GM21367 (cell line): ENCODE data around the gene ATP4B.
"Not testable (repeated sequence)": the region's sequence is repeated elsewhere in the genome, so short reads cannot be mapped to it uniquely, and the experiment has no call there.

Experiments
- ATAC-seq: cut with Tn5 transposase; IDR thresholded peaks from one replicate; pipeline ENCODE4 v1.9.1; 2021; ENCODE audit not compliant: unreplicated experiment

The ATP4B gene

GRCh38 chr13:113625965-113626721 is 31.9 kb downstream of the ATP4B start:
- no peak for ATAC-seq

DNA sequence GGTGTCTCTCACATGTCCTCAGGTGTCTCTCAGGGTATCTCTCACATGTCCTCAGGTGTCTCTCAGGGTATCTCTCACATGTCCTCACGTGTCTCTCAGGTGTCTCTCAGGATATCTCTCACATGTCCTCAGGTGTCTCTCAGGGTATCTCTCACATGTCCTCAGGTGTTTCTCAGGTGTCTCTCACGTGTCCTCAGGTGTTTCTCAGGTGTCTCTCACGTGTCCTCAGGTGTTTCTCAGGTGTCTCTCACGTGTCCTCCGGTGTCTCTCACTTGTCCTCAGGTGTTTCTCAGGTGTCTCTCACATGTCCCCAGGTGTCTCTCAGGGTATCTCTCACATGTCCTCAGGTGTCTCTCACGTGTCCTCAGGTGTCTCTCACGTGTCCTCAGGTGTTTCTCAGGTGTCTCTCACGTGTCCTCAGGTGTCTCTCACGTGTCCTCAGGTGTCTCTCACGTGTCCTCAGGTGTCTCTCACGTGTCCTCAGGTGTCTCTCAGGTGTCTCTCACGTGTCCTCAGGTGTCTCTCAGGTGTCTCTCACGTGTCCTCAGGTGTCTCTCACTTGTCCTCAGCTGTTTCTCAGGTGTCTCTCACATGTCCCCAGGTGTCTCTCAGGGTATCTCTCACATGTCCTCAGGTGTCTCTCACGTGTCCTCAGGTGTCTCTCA is 33.2 kb downstream of the ATP4B start:
- ATAC-seq = not testable (repeated sequence)

- ATAC-seq = no peak
These were observed 33.8 kb downstream of the ATP4B start for GRCh38 chr13:113624235-113624587.

DNA sequence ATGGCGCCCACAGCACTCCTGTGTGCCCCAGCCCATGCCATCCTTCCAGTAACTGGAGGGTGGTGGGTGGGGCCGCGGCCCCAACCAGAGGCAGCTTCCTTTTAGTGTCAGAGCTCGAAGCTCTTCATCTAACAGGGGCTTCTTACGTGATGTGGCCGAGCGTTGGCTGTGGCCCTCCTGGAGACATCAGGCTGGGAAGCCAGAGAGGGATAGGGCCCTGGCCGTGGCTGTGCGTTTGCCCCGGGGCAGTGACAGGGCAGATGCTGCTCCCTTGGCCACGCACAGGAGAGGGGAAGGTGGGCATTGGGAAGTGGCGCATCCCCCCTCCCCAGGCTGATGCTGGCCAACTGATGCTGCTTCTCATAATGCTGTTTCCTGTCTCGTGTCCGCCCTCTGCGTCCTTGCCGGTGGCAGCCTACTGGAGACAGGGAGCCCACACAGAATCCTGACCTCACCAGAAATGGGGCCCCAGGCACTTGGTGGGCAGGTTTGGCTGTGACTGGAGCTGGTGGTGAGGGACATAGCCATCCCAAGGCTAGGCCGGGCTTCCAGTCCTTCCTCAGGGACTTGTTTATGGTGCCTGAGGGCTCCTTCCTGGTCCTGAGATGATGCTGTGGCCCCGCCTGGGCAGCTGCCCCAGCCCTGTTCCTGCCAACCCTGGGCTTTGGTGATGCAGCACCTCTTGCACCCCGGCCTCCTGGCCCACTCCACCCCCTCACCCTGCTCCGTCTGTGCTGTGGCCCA is 34.3 kb downstream of the ATP4B start:
- ATAC-seq = no peak

DNA sequence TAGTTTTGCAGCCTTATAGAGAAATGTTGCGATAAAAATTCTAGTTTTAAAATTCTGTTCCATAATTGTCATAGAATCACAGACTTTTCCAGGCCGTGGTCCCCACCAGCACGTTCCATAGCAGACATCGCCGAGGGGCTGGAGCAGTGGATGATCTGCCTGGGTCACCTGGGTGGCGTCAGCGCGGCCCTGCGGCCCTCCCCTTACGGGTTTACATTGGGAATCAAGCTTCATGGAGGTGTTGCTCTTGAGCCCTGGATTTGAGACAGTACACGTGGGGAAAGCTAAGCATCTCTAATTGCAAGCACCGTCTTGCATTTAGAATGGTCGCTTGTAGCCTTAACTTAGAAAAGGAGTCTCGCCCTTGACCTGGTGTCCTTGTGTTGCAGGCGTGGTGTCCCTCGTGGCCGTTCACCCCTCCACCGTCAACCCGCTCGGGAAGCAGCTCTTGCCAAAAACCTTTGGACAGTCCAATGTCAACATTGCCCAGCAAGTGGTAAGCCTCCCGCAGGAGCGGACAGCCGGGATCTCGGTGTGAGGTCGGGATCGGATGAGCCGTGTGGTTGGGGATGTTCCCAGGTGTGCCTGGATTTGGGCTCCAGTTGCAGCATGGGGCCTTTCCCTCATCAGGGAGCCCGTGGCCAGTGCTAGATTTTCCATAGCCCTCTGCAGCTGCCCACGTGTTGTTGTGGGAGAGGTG is 35.1 kb downstream of the ATP4B start:
- ATAC-seq = no peak

DNA sequence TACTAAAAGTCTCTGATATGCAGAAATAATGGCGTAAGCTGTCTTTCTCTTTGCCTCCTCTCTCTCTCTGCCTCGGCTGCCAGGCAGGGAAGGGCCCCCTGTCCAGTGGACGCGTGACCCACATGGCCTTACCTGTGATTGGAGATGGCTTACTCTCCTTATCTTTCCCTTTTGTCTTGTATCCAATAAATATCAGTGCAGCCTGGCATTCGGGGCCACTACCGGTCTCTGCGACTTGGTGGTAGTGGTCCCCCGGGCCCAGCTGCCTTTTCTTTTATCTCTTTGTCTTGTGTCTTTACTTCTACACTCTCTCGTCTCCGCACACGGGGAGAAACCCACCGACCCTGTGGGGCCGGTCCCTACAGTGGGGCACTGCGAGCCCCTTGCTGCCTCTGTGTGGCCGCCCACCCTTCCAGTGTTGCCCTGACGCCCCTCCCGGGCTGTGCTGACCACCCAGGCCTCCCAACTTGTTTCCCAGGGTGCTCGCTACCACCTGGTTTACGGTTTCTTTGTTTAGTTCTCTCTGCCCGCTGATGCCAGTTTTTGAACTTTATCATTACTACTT is 35.9 kb downstream of the ATP4B start:
- not testable (repeated sequence) for ATAC-seq

DNA sequence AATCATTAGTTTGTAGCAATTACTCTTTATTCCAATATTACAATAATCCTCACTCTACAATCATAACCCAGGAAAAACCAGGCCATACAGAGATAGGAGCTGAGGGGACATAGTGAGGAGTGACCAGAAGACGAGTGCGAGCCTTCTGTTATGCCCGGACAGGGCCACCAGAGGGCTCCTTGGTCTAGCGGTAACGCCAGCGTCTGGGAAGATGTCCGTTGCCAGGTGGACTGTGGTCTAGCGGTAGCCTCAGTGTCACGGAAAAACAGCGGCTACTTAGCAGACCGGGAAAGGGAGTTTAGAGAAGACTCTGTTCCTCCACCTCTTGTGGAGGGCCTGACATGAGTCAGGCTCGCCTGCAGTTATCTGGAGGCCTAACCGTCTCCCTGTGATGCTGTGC is 36.5 kb downstream of the ATP4B start:
- ATAC-seq = not testable (repeated sequence)

DNA sequence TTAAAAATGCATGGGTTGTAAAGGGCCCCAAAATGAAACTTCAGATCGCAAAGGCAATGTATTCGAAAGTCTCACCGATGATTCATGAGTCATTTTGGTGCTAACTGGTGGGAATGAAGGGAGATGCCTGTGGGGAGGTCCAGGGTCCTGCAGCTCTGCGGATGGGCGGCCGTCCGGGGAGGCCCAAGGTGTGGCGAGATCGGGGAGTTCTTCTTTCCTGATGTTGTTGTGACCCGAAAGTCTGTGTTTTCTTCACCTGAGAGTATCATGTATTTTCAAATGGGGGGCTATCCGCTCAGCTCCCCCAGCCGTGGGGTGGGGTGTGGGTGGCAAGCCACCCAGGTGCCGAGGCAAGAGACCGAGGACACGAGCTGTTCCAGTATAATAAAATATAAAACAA is 37.0 kb downstream of the ATP4B start:
- ATAC-seq = no peak

DNA sequence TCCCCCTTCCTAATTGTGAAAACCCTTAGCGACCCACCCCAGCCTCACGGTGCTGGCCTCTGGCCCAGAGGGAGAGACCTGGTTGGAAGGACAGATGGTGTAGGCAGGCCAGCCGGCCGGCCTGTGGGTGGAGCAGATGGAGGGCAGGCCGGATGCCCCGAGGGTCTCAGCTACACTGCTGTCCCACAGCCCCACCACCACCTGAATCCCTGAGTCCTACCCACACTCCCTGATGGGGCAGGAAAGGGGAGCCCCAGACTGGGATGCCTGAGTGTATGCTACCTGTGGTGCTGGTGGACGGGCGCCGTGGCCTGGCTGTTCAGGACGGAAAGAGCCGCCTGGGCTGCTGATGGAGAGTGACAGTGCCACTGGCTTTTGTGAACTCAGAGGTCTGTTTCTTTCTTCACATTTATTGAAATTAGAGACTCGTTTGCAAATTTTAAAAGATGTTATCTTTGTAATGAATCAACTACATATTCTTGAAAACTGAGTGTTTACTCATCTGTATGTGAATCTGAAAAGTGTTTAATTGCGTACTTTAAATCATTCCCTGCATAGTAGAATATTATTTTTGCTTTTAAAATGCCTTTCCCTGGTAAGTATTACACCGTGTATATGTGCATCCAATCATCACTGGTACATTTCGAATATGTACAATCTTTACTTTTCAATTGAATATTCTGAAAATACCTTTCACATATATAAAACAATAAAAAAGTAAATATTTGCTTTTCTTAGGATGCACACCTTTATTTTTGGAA is 37.8 kb downstream of the ATP4B start:
- ATAC-seq = no peak

- no peak for ATAC-seq
These were observed 39.5 kb downstream of the ATP4B start for GRCh38 chr13:113618455-113618854.

GRCh38 chr13:113617961-113618360 is 40.0 kb downstream of the ATP4B start:
- ATAC-seq = no peak

GRCh38 chr13:113616991-113617749 is 40.8 kb downstream of the ATP4B start:
- no peak for ATAC-seq

DNA sequence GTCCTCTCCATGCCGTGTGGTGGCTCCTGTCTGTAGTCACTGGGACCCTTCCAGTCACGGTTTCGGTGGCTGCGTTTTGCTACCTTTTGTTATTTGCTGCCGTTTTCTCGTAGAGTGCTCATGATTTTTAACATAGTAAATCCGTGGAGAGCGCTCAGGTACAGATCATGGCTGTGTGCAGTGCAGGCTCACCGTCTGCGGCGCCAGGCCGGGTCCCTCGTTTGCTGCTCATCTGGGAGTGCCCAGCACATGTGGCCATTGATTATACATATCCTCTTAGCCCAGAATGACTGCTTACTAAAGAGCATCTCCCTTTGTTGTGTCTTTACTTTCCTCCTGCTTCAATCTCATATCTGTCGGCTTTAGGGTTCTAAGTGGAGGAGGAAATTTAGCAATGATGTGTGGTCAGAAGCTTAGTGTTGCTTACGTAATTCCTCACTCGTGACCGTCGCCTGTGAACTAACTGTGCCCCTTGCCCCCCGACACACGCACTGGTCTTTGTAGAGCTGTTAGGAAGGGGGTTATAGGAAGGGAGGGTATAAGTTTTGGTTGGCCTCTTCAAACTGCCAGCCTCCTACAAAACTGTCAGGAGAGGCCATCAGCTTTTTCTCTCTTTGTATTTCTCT is 41.6 kb downstream of the ATP4B start:
- no peak for ATAC-seq

DNA sequence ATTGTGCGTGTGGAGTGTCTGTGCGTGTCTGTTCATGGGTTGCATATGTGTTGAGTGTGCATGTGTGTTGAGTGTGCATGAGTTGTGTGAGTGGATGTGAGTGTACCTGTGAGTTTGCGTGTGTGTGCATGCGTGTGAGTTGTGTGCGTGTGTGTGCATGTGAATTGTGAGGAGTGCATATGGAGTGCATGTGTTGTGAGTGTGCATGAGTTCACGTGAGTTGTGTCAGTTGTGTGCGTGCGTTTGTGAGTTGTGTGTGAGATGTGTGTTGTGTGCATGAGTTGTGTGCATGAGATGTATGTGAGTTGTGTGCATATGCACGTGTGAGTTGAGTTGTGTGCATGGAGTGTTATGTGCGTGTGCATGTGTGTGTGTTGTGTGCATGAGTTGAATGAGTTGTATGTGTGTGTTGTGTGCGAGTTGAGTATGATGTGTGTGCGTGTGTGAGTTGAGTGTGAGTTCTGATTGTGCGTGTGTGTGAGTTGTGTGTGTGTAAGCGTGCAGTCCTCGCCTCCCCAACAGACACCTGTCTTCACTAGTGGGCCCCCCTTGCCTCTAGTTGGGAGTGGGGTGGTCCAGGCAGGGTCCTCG is 44.1 kb downstream of the ATP4B start:
- no peak for ATAC-seq

- no peak for ATAC-seq
These were observed 45.4 kb downstream of the ATP4B start for GRCh38 chr13:113612607-113613006.

DNA sequence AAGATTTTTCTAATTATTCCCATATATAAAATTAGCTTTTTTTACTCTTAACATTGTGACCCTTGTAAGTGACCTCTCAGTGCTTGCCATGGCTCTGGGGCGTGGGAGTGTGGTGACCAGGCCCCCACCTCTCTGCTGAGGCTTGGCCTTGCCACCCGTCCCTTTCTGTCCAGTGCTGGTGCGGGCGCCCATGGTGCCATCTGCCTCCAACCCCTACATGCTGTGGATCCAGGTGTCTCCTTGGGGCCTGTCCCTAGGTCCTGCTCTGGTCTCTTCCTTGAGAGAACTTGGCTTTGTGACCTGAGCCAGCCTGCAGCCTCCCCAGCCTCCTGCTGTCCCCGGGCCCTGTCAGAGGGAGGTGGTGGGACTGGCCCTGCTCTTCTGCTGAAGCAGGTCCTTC is 46.0 kb downstream of the ATP4B start:
- ATAC-seq = no peak

- no peak for ATAC-seq
These were observed 47.7 kb downstream of the ATP4B start for GRCh38 chr13:113610266-113610665.

DNA sequence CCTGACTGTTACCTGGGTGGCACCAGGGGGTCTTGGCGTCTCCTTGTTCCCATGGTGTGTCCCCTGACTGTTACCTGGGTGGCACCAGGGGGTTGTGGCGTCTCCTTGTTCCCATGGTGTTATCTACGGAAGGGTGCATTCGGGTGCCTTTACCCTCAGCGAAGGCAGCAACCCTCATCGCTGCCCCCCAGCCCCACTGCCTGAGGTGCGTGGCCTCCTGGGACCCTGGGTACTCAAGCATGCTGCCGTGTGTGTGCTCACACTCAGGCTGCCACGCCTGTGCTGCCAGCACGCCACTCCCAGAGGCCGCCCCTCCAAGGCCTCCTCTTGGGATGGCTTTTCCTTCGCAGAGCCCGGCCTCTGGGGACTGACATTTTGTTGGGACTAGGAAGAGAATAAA is 48.4 kb downstream of the ATP4B start:
- ATAC-seq = no peak
